ENCODE measurements around the gene XPNPEP1.

Gene XPNPEP1

GRCh38 chr10:109934958-109935793 lies 11.9 kb upstream of the XPNPEP1 start:
- no CpG with 5 or more reads among the region's 5 CpGs for WGBS, 2 donors (ENCODE audit: extremely low coverage in 2 of 2, insufficient read length in 2 of 2, insufficient replicate concordance in 1 of 2)
- H3K4me2 ChIP-seq (ENCODE audit: insufficient read depth, low read length, poor library complexity, severe bottlenecking): no peak overlapping the region
- no peak overlapping the region for H3K9ac ChIP-seq (ENCODE audit: low read depth, low read length, poor library complexity)
- DNase-seq (ENCODE audit: low spot score): peak; percentile 61
- no peak overlapping the region for H2BK5ac ChIP-seq (ENCODE audit: low read length)
- H2AFZ ChIP-seq (ENCODE audit: low read length): peak overlapping the region; percentile 67
- H3K36me3 ChIP-seq (replicated peaks in 1 of 2; ENCODE audit: control insufficient read depth in 2 of 2, insufficient read depth in 2 of 2, low read length in 2 of 2): no peaks in the 10 kb centered on the region
- no peak overlapping the region for H3K14ac ChIP-seq (ENCODE audit: low read length)
- no peak overlapping the region for H2BK12ac ChIP-seq (ENCODE audit: low read length)
- no peak overlapping the region for H4K91ac ChIP-seq (ENCODE audit: low read depth, low read length, poor library complexity)
- H3K23ac ChIP-seq (ENCODE audit: low read depth, low read length, poor library complexity): no peak overlapping the region
- no peak overlapping the region for H2AK5ac ChIP-seq (ENCODE audit: low read depth, low read length)
- H3K18ac ChIP-seq (ENCODE audit: low read length): no peak overlapping the region
- peaks cover 13 to 20% of the 10 kb centered on the region in 2 donors for H3K4me1 ChIP-seq (ENCODE audit: control insufficient read depth in 2 of 2, insufficient read depth in 1 of 2, low read depth in 1 of 2, low read length in 2 of 2)
- H3K9me3 ChIP-seq (replicated peaks in 1 of 2; ENCODE audit: control insufficient read depth in 2 of 2, insufficient read depth in 1 of 2, low read depth in 1 of 2, low read length in 2 of 2): no peaks in the 10 kb centered on the region
- H2BK15ac ChIP-seq (ENCODE audit: low read length): no peak overlapping the region
- H3K79me1 ChIP-seq (ENCODE audit: low read depth, low read length): no peaks in the 10 kb centered on the region
- no peak overlapping the region for H2BK120ac ChIP-seq (ENCODE audit: low read depth, low read length)
- peak overlapping the region; percentile 81 for H3K27ac ChIP-seq (replicated peaks; ENCODE audit: low read length)
- no peak overlapping the region for H3K4me3 ChIP-seq (ENCODE audit: low read length in 2 of 2)
- no peak overlapping the region for H3K4ac ChIP-seq (ENCODE audit: low read length)
- no peaks in the 10 kb centered on the region for H3K27me3 ChIP-seq (ENCODE audit: control insufficient read depth in 3 of 3, insufficient read depth in 3 of 3, low read depth in 1 of 3, low read length in 3 of 3)
- no peak overlapping the region for H4K8ac ChIP-seq (ENCODE audit: low read depth, low read length)

- H2BK15ac ChIP-seq (ENCODE audit: low read length): no peak overlapping the region
- no peaks in the 10 kb centered on the region for H3K79me1 ChIP-seq (ENCODE audit: low read depth, low read length)
- no peak overlapping the region for H2BK5ac ChIP-seq (ENCODE audit: low read length)
- no peaks in the 10 kb centered on the region for H3K9me3 ChIP-seq (replicated peaks in 1 of 2; ENCODE audit: control insufficient read depth in 2 of 2, insufficient read depth in 1 of 2, low read depth in 1 of 2, low read length in 2 of 2)
- H3K9ac ChIP-seq (ENCODE audit: low read depth, low read length, poor library complexity): no peak overlapping the region
- no peak overlapping the region for H3K4me2 ChIP-seq (ENCODE audit: insufficient read depth, low read length, poor library complexity, severe bottlenecking)
- peak overlapping the region; percentile 81 for H3K27ac ChIP-seq (replicated peaks; ENCODE audit: low read length)
- peaks cover 13 to 20% of the 10 kb centered on the region in 2 donors for H3K4me1 ChIP-seq (ENCODE audit: control insufficient read depth in 2 of 2, insufficient read depth in 1 of 2, low read depth in 1 of 2, low read length in 2 of 2)
- no CpG with 5 or more reads among the region's 5 CpGs for WGBS, 2 donors (ENCODE audit: extremely low coverage in 2 of 2, insufficient read length in 2 of 2, insufficient replicate concordance in 1 of 2)
- H2BK120ac ChIP-seq (ENCODE audit: low read depth, low read length): no peak overlapping the region
- no peaks in the 10 kb centered on the region for H3K27me3 ChIP-seq (ENCODE audit: control insufficient read depth in 3 of 3, insufficient read depth in 3 of 3, low read depth in 1 of 3, low read length in 3 of 3)
- no peak overlapping the region for H2AK5ac ChIP-seq (ENCODE audit: low read depth, low read length)
- H2BK12ac ChIP-seq (ENCODE audit: low read length): no peak overlapping the region
- H3K36me3 ChIP-seq (replicated peaks in 1 of 2; ENCODE audit: control insufficient read depth in 2 of 2, insufficient read depth in 2 of 2, low read length in 2 of 2): no peaks in the 10 kb centered on the region
- no peak overlapping the region for H3K4me3 ChIP-seq (ENCODE audit: low read length in 2 of 2)
- no peak for DNase-seq (ENCODE audit: low spot score)
- no peak overlapping the region for H4K8ac ChIP-seq (ENCODE audit: low read depth, low read length)
- H4K91ac ChIP-seq (ENCODE audit: low read depth, low read length, poor library complexity): no peak overlapping the region
- H3K14ac ChIP-seq (ENCODE audit: low read length): no peak overlapping the region
- H3K4ac ChIP-seq (ENCODE audit: low read length): no peak overlapping the region
- peak overlapping the region; percentile 13 for H2AFZ ChIP-seq (ENCODE audit: low read length)
- peak overlapping the region; percentile 45 for H3K18ac ChIP-seq (ENCODE audit: low read length)
- H3K23ac ChIP-seq (ENCODE audit: low read depth, low read length, poor library complexity): no peak overlapping the region
Measured at GRCh38 chr10:109933984-109934565, 10.8 kb upstream of the XPNPEP1 start.

- Histone ChIP-seq H2BK12ac (ENCODE audit: low read length) (no peak overlapping the region), H3K27me3 (ENCODE audit: control insufficient read depth in 3 of 3, insufficient read depth in 3 of 3, low read depth in 1 of 3, low read length in 3 of 3) (no peaks in the 10 kb centered on the region), H2BK15ac (ENCODE audit: low read length) (no peak overlapping the region), H3K4me3 (ENCODE audit: low read length in 2 of 2) (no peak overlapping the region), H3K23ac (ENCODE audit: low read depth, low read length, poor library complexity) (no peak overlapping the region), H4K8ac (ENCODE audit: low read depth, low read length) (no peak overlapping the region), H3K4me2 (ENCODE audit: insufficient read depth, low read length, poor library complexity, severe bottlenecking) (no peak overlapping the region), H2AFZ (ENCODE audit: low read length) (no peak overlapping the region), H3K36me3 (replicated peaks in 1 of 2; ENCODE audit: control insufficient read depth in 2 of 2, insufficient read depth in 2 of 2, low read length in 2 of 2) (no peaks in the 10 kb centered on the region), H3K9me3 (replicated peaks in 1 of 2; ENCODE audit: control insufficient read depth in 2 of 2, insufficient read depth in 1 of 2, low read depth in 1 of 2, low read length in 2 of 2) (no peaks in the 10 kb centered on the region), H4K91ac (ENCODE audit: low read depth, low read length, poor library complexity) (no peak overlapping the region), H2BK5ac (ENCODE audit: low read length) (no peak overlapping the region), H3K27ac (replicated peaks; ENCODE audit: low read length) (no peak overlapping the region), H3K9ac (ENCODE audit: low read depth, low read length, poor library complexity) (no peak overlapping the region), H3K4me1 (ENCODE audit: control insufficient read depth in 2 of 2, insufficient read depth in 1 of 2, low read depth in 1 of 2, low read length in 2 of 2) (peaks cover 13 to 20% of the 10 kb centered on the region in 2 donors), H3K79me1 (ENCODE audit: low read depth, low read length) (no peaks in the 10 kb centered on the region), H3K14ac (ENCODE audit: low read length) (no peak overlapping the region), H3K4ac (ENCODE audit: low read length) (no peak overlapping the region), H3K18ac (ENCODE audit: low read length) (no peak overlapping the region), H2BK120ac (ENCODE audit: low read depth, low read length) (no peak overlapping the region), H2AK5ac (ENCODE audit: low read depth, low read length) (no peak overlapping the region)
- DNase-seq (ENCODE audit: low spot score): no peak
- no CpG with 5 or more reads among the region's 3 CpGs for WGBS, 2 donors (ENCODE audit: extremely low coverage in 2 of 2, insufficient read length in 2 of 2, insufficient replicate concordance in 1 of 2)
Measured at GRCh38 chr10:109932968-109933367, 9.7 kb upstream of the XPNPEP1 start.

- Histone ChIP-seq H3K4ac (ENCODE audit: low read length) (no peak overlapping the region), H3K27ac (replicated peaks; ENCODE audit: low read length) (no peak overlapping the region), H2BK5ac (ENCODE audit: low read length) (no peak overlapping the region), H3K79me1 (ENCODE audit: low read depth, low read length) (no peaks in the 10 kb centered on the region), H3K4me1 (ENCODE audit: control insufficient read depth in 2 of 2, insufficient read depth in 1 of 2, low read depth in 1 of 2, low read length in 2 of 2) (peaks cover 13 to 20% of the 10 kb centered on the region in 2 donors), H2AFZ (ENCODE audit: low read length) (no peak overlapping the region), H3K4me3 (ENCODE audit: low read length in 2 of 2) (no peak overlapping the region), H3K9ac (ENCODE audit: low read depth, low read length, poor library complexity) (no peak overlapping the region), H3K14ac (ENCODE audit: low read length) (no peak overlapping the region), H2BK12ac (ENCODE audit: low read length) (no peak overlapping the region), H2AK5ac (ENCODE audit: low read depth, low read length) (no peak overlapping the region), H3K36me3 (replicated peaks in 1 of 2; ENCODE audit: control insufficient read depth in 2 of 2, insufficient read depth in 2 of 2, low read length in 2 of 2) (no peaks in the 10 kb centered on the region), H3K18ac (ENCODE audit: low read length) (no peak overlapping the region), H3K4me2 (ENCODE audit: insufficient read depth, low read length, poor library complexity, severe bottlenecking) (no peak overlapping the region), H3K23ac (ENCODE audit: low read depth, low read length, poor library complexity) (no peak overlapping the region), H2BK120ac (ENCODE audit: low read depth, low read length) (no peak overlapping the region), H2BK15ac (ENCODE audit: low read length) (no peak overlapping the region), H3K27me3 (ENCODE audit: control insufficient read depth in 3 of 3, insufficient read depth in 3 of 3, low read depth in 1 of 3, low read length in 3 of 3) (no peaks in the 10 kb centered on the region), H4K91ac (ENCODE audit: low read depth, low read length, poor library complexity) (no peak overlapping the region), H4K8ac (ENCODE audit: low read depth, low read length) (no peak overlapping the region), H3K9me3 (replicated peaks in 1 of 2; ENCODE audit: control insufficient read depth in 2 of 2, insufficient read depth in 1 of 2, low read depth in 1 of 2, low read length in 2 of 2) (no peaks in the 10 kb centered on the region)
- DNase-seq (ENCODE audit: low spot score): no peak
- WGBS, 2 donors (ENCODE audit: extremely low coverage in 2 of 2, insufficient read length in 2 of 2, insufficient replicate concordance in 1 of 2): no CpG with 5 or more reads among the region's 1 CpG
Measured at GRCh38 chr10:109932391-109932790, 9.1 kb upstream of the XPNPEP1 start.
